HepG2 (cell line): Measurements from ENCODE around the gene DGKD.

ENCODE experiments used
- CREB1 ChIP-seq, 2 experiments: fragments of 450-650 bp in 1 of 2; IDR thresholded peaks; 2 replicates each; pipeline ENCODE4 v1.6.1; 2016 to 2017; ENCODE audit warnings: control low read depth in 1 of 2, mild to moderate bottlenecking in 1 of 2, missing compliant biosample characterization in 1 of 2, missing genetic modification characterization in 1 of 2
- EP300 ChIP-seq, 3 experiments: sonication (generic) in 1 of 3; formaldehyde crosslinking in 1 of 3; IDR thresholded peaks; 2 replicates each; pipeline versions ENCODE4 v1.5.1 to v1.6.1; 2011 to 2020; ENCODE audit warnings: low read depth in 2 of 3, low read length in 2 of 3, borderline replicate concordance in 1 of 3, improper control_type of control experiment in 1 of 3, mild to moderate bottlenecking in 1 of 3, missing genetic modification reagents in 1 of 3, moderate library complexity in 1 of 3
- IRF2 ChIP-seq: IDR thresholded peaks from 2 replicates; pipeline ENCODE4 v1.6.1; 2018; ENCODE audit warnings: missing genetic modification reagents, missing compliant biosample characterization
- ZNF232 ChIP-seq: sonication (generic); formaldehyde crosslinking; IDR thresholded peaks from 2 replicates; pipeline ENCODE4 v1.4.0; 2020; ENCODE audit warnings: missing genetic modification reagents, borderline replicate concordance
- ZNF616 ChIP-seq: sonication (generic); formaldehyde crosslinking; IDR thresholded peaks from 2 replicates; pipeline ENCODE4 v1.5.0; 2020; ENCODE audit warnings: low read depth, mild to moderate bottlenecking, missing genetic modification reagents

DNA sequence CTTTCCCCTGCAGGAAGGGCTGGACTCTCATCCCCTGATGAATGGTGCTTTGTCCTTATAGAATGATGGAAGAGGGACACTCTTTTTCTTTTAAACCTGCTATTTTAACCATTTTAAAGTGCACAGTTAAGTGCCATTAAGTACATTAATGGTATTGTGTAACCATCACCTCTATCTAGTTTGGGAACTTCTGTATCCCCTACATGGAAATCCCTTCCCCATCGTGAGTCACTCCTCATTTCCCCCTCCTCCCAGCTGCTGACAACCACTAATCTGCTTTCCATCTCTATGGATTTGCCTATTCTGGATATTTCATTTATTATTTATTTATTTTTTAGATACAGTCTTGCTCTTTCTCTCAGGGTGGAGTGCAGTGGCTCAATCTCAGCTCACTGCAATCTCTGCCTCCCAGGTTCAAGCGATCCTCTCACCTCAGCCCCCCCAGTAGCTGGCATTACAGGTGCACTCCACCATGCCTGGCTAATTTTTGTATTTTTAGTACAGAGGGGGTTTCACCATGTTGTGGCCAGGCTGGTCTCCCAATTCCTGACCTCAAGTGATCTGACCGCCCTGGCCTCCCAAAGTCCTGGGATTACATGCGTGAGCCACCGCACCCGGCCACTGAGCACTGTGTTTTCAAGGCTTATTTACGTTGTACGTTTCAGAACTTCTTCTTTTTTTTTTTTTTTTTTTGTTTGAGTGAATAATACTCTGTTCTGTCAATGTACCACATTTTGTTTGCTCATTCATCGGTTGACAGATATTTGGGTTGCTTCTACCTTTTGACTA is 15.8 kb downstream of the DGKD start:
- TF ChIP-seq ZNF616 (CRISPR knock-in tag) (no peak), EP300 (IDR thresholded peaks at IDR 0.05; ENCODE audit: low read depth in 2 of 2, low read length in 2 of 2) (no peak), EP300 (CRISPR knock-in tag; IDR thresholded peaks at IDR 0.05; ENCODE audit: borderline replicate concordance) (no peak), IRF2 (CRISPR knock-in tag) (no peak), CREB1 (IDR thresholded peaks at IDR 0.05) (no peak), CREB1 (CRISPR knock-in tag; IDR thresholded peaks at IDR 0.05) (no peak), ZNF232 (CRISPR knock-in tag) (no peak)
